ENCODE results near the gene ZNF189.

Gene ZNF189

DNA sequence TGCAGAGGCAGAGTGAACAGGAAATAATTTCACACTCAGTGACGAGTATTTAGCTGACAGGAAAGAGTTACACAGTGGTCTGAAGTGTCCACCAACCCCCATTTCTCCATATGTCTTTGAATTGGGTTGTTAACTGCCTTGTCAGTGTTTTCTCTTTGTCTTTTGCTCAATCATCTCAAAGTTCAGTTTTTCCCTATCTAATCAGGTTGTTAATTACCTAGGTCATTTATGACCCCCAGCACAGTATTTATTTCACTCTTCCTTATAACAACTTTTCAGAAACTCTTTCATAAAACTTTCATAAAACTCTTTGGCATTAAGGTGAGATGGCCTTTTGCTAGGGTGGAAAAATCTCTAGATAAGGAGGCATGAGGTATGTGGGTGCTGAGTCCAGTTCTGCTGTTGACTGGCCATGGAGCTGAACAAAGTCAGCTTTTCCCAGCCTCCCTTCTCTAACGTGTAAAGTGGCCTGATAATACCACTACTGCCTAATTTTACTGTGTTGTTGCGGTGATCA is 42.1 kb downstream of the ZNF189 start:
- H3F3A ChIP-seq (ENCODE audit: control insufficient read depth, insufficient read depth): no peaks in the 10 kb centered on the region
- H3K36me3 ChIP-seq (ENCODE audit: control insufficient read depth, low read length): no peaks in the 10 kb centered on the region
- no peaks in the 10 kb centered on the region for H3K27me3 ChIP-seq (ENCODE audit: control insufficient read depth, low read length)
- TF ChIP-seq, protein P1, sequence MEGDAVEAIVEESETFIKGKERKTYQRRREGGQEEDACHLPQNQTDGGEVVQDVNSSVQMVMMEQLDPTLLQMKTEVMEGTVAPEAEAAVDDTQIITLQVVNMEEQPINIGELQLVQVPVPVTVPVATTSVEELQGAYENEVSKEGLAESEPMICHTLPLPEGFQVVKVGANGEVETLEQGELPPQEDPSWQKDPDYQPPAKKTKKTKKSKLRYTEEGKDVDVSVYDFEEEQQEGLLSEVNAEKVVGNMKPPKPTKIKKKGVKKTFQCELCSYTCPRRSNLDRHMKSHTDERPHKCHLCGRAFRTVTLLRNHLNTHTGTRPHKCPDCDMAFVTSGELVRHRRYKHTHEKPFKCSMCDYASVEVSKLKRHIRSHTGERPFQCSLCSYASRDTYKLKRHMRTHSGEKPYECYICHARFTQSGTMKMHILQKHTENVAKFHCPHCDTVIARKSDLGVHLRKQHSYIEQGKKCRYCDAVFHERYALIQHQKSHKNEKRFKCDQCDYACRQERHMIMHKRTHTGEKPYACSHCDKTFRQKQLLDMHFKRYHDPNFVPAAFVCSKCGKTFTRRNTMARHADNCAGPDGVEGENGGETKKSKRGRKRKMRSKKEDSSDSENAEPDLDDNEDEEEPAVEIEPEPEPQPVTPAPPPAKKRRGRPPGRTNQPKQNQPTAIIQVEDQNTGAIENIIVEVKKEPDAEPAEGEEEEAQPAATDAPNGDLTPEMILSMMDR (IDR thresholded peaks at IDR 0.05; ENCODE audit: low read depth, low read length, poor library complexity, severe bottlenecking): no peak
- no peak for TF ChIP-seq EZH2phosphoT487 (IDR thresholded peaks at IDR 0.05; ENCODE audit: borderline replicate concordance, low read length)
- no peaks in the 10 kb centered on the region for H3K79me2 ChIP-seq (ENCODE audit: control insufficient read depth, low read length)
- H3K9me3 ChIP-seq (ENCODE audit: control insufficient read depth, insufficient read depth, low read length): no peaks in the 10 kb centered on the region
- H3K4me3 ChIP-seq (ENCODE audit: low read length): peak overlapping the region; percentile 48
- H3K4me1 ChIP-seq (ENCODE audit: control insufficient read depth, low read length): peaks cover 19% of the 10 kb centered on the region
- peak overlapping the region; percentile 69 for H3K4me2 ChIP-seq (ENCODE audit: low read length)
- peak overlapping the region; percentile 31 for H3K27ac ChIP-seq (ENCODE audit: low read depth, low read length)
- no peaks in the 10 kb centered on the region for H4K20me1 ChIP-seq (ENCODE audit: control insufficient read depth, insufficient read depth, low read depth, low read length)
- H3K9me2 ChIP-seq (replicated peaks; ENCODE audit: control insufficient read depth, low read length): no peaks in the 10 kb centered on the region

GRCh38 chr9:101442318-101442717 is 43.7 kb downstream of the ZNF189 start:
- H3K4me3 ChIP-seq (ENCODE audit: low read length): no peak overlapping the region
- no peaks in the 10 kb centered on the region for H3K27me3 ChIP-seq (ENCODE audit: control insufficient read depth, low read length)
- H3K9me2 ChIP-seq (replicated peaks; ENCODE audit: control insufficient read depth, low read length): no peaks in the 10 kb centered on the region
- TF ChIP-seq EZH2phosphoT487 (IDR thresholded peaks at IDR 0.05; ENCODE audit: borderline replicate concordance, low read length): no peak
- no peak overlapping the region for H3K27ac ChIP-seq (ENCODE audit: low read depth, low read length)
- no peak overlapping the region for H3K4me2 ChIP-seq (ENCODE audit: low read length)
- no peaks in the 10 kb centered on the region for H3F3A ChIP-seq (ENCODE audit: control insufficient read depth, insufficient read depth)
- H3K9me3 ChIP-seq (ENCODE audit: control insufficient read depth, insufficient read depth, low read length): no peaks in the 10 kb centered on the region
- no peaks in the 10 kb centered on the region for H4K20me1 ChIP-seq (ENCODE audit: control insufficient read depth, insufficient read depth, low read depth, low read length)
- H3K4me1 ChIP-seq (ENCODE audit: control insufficient read depth, low read length): peaks cover 19% of the 10 kb centered on the region
- no peaks in the 10 kb centered on the region for H3K36me3 ChIP-seq (ENCODE audit: control insufficient read depth, low read length)
- no peaks in the 10 kb centered on the region for H3K79me2 ChIP-seq (ENCODE audit: control insufficient read depth, low read length)

DNA sequence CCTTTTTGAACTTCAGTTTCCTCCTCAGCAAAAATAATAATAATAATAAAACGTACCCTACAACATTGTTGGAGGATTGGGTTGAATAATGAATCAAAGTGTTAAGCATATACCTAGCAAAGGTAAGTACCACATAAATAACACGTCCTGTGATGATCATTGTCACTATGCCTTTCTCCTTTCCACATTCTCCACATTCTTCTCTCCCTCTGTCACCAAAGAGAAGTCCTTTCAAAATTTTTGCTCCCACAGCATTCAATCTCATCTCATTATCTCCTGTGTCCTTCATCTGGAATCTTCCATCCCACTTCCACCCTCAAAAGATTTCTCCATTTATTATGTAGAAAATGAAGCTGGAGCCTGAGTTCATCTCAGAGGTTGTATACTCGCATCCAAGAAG is 44.1 kb downstream of the ZNF189 start:
- TF ChIP-seq, protein P1 (IDR thresholded peaks at IDR 0.05; ENCODE audit: low read depth, low read length, poor library complexity, severe bottlenecking): no peak
- no peak for TF ChIP-seq EZH2phosphoT487 (IDR thresholded peaks at IDR 0.05; ENCODE audit: borderline replicate concordance, low read length)
- no peaks in the 10 kb centered on the region for H3F3A ChIP-seq (ENCODE audit: control insufficient read depth, insufficient read depth)

GRCh38 chr9:101443364-101443771 is 44.7 kb downstream of the ZNF189 start:
- no peaks in the 10 kb centered on the region for H3K9me3 ChIP-seq (ENCODE audit: control insufficient read depth, insufficient read depth, low read length)
- no peaks in the 10 kb centered on the region for H3K27me3 ChIP-seq (ENCODE audit: control insufficient read depth, low read length)
- TF ChIP-seq, protein P1 (IDR thresholded peaks at IDR 0.05; ENCODE audit: low read depth, low read length, poor library complexity, severe bottlenecking): no peak
- no peak for TF ChIP-seq EZH2phosphoT487 (IDR thresholded peaks at IDR 0.05; ENCODE audit: borderline replicate concordance, low read length)
- peaks cover 20% of the 10 kb centered on the region for H3K4me1 ChIP-seq (ENCODE audit: control insufficient read depth, low read length)
- H3K4me2 ChIP-seq (ENCODE audit: low read length): no peak overlapping the region
- no peak overlapping the region for H3K4me3 ChIP-seq (ENCODE audit: low read length)
- no peaks in the 10 kb centered on the region for H3K36me3 ChIP-seq (ENCODE audit: control insufficient read depth, low read length)
- no peaks in the 10 kb centered on the region for H3K79me2 ChIP-seq (ENCODE audit: control insufficient read depth, low read length)
- H3K27ac ChIP-seq (ENCODE audit: low read depth, low read length): no peak overlapping the region
- H3K9me2 ChIP-seq (replicated peaks; ENCODE audit: control insufficient read depth, low read length): no peaks in the 10 kb centered on the region
- H4K20me1 ChIP-seq (ENCODE audit: control insufficient read depth, insufficient read depth, low read depth, low read length): no peaks in the 10 kb centered on the region
- no peaks in the 10 kb centered on the region for H3F3A ChIP-seq (ENCODE audit: control insufficient read depth, insufficient read depth)

More for the DNA sequence above, 44.1 kb downstream of the ZNF189 start:
- Histone ChIP-seq H3K4me1 (ENCODE audit: control insufficient read depth, low read length) (peaks cover 19% of the 10 kb centered on the region), H3K36me3 (ENCODE audit: control insufficient read depth, low read length) (no peaks in the 10 kb centered on the region), H3K9me3 (ENCODE audit: control insufficient read depth, insufficient read depth, low read length) (no peaks in the 10 kb centered on the region), H3K27ac (ENCODE audit: low read depth, low read length) (no peak overlapping the region), H3K79me2 (ENCODE audit: control insufficient read depth, low read length) (no peaks in the 10 kb centered on the region), H3K4me3 (ENCODE audit: low read length) (no peak overlapping the region), H3K27me3 (ENCODE audit: control insufficient read depth, low read length) (no peaks in the 10 kb centered on the region), H4K20me1 (ENCODE audit: control insufficient read depth, insufficient read depth, low read depth, low read length) (no peaks in the 10 kb centered on the region), H3K4me2 (ENCODE audit: low read length) (no peak overlapping the region), H3K9me2 (replicated peaks; ENCODE audit: control insufficient read depth, low read length) (no peaks in the 10 kb centered on the region)

Data from DOHH2 (cell line).